ENCODE measurements around the gene RNF150. TPM values are rescaled to one million over a fixed set of nuclear protein-coding genes. Genes with fewer than 3 reads are reported as not detected.

The RNF150 gene
- total and polyA plus RNA-seq, 2 experiments from 2014 or later: 4.2 to 9.2 TPM

DNA sequence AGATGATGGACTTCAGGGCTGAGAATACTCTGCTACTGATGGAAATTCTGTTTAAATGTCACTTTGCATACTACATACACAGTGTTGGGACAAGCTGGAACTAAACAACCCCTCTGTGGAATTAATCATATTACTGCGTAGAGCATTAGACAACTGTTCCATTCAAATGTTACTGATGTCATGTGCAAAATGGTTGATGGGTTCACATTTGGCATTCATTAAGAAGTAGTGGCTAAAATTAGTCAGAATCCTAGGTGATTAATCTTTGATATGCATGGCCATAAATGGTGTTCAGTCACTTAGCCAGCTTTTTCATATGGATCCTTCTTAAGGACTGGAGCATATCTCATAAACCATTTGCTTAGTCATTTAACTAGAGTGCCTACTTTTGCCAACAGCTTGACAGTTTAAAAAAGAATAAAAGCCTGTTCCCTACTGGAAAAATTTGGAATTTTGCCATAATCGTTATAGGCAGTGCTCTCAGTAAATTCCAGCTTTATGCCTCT, 105.2 kb downstream of the RNF150 start:
- no peaks in the 10 kb centered on the region for H4K20me1 ChIP-seq (ENCODE audit: insufficient read depth, poor library complexity, severe bottlenecking)
- H3K4me2 ChIP-seq: no peak overlapping the region
- H2AFZ ChIP-seq: no peak overlapping the region
- no peaks in the 10 kb centered on the region for H3K9me3 ChIP-seq (ENCODE audit: low read depth)
- TF ChIP-seq, protein P1, sequence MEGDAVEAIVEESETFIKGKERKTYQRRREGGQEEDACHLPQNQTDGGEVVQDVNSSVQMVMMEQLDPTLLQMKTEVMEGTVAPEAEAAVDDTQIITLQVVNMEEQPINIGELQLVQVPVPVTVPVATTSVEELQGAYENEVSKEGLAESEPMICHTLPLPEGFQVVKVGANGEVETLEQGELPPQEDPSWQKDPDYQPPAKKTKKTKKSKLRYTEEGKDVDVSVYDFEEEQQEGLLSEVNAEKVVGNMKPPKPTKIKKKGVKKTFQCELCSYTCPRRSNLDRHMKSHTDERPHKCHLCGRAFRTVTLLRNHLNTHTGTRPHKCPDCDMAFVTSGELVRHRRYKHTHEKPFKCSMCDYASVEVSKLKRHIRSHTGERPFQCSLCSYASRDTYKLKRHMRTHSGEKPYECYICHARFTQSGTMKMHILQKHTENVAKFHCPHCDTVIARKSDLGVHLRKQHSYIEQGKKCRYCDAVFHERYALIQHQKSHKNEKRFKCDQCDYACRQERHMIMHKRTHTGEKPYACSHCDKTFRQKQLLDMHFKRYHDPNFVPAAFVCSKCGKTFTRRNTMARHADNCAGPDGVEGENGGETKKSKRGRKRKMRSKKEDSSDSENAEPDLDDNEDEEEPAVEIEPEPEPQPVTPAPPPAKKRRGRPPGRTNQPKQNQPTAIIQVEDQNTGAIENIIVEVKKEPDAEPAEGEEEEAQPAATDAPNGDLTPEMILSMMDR (IDR thresholded peaks at IDR 0.05; ENCODE audit: poor library complexity): no peak
- no peak for TF ChIP-seq EZH2 (IDR thresholded peaks at IDR 0.05; ENCODE audit: borderline replicate concordance)
- TF ChIP-seq EZH2phosphoT487 (IDR thresholded peaks at IDR 0.05; ENCODE audit: low read depth, severe bottlenecking, unreplicated experiment): no peak
- H3K27me3 ChIP-seq: no peaks in the 10 kb centered on the region
- H3K4me3 ChIP-seq: no peak overlapping the region
- no peaks in the 10 kb centered on the region for H3K79me2 ChIP-seq
- no peak for DNase-seq (ENCODE audit: low spot score)
- no peaks in the 10 kb centered on the region for H3K9me2 ChIP-seq (replicated peaks; ENCODE audit: insufficient read depth)
- no peaks in the 10 kb centered on the region for H3K4me1 ChIP-seq (ENCODE audit: insufficient read depth)
- no peak overlapping the region for H3K27ac ChIP-seq
- no peaks in the 10 kb centered on the region for H3K36me3 ChIP-seq (replicated peaks; ENCODE audit: insufficient read depth, low read depth)
- 60% methylated on average over 2 of the region's 2 CpGs for WGBS (ENCODE audit: low lambda C conversion rate, missing lambda C conversion rate)

DNA sequence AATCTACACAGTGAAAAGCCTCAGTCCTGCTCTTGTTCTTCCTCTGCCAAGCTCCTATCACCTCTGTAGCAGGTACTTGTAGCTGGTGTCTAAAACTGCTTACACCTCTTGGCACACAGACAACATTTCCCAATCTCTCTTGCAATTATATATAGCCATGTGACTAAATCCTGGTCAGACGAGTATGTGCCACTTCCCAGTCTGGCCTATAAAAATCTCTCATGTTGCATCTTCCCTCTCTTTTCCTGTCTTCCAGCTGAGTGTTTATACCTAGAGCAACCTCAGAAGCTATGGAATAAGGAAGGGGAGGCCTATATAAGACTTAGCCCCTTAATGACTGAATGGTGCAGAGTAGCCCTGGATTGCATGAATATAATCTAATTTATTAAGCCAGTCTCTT, 105.8 kb downstream of the RNF150 start:
- no peak for DNase-seq (ENCODE audit: low spot score)
- H3K9me3 ChIP-seq (ENCODE audit: low read depth): no peaks in the 10 kb centered on the region
- no peaks in the 10 kb centered on the region for H3K9me2 ChIP-seq (replicated peaks; ENCODE audit: insufficient read depth)
- H3K79me2 ChIP-seq: no peaks in the 10 kb centered on the region
- TF ChIP-seq EZH2phosphoT487 (IDR thresholded peaks at IDR 0.05; ENCODE audit: low read depth, severe bottlenecking, unreplicated experiment) (no peak), EZH2 (IDR thresholded peaks at IDR 0.05; ENCODE audit: borderline replicate concordance) (no peak)
- TF ChIP-seq, protein P1 (IDR thresholded peaks at IDR 0.05; ENCODE audit: poor library complexity): no peak
- no peaks in the 10 kb centered on the region for H4K20me1 ChIP-seq (ENCODE audit: insufficient read depth, poor library complexity, severe bottlenecking)
- H3K4me2 ChIP-seq: no peak overlapping the region
- H3K27ac ChIP-seq: no peak overlapping the region
- 64% methylated on average over 1 of the region's 1 CpG for WGBS (ENCODE audit: low lambda C conversion rate, missing lambda C conversion rate)
- no peak overlapping the region for H3K4me3 ChIP-seq
- no peaks in the 10 kb centered on the region for H3K36me3 ChIP-seq (replicated peaks; ENCODE audit: insufficient read depth, low read depth)
- no peak overlapping the region for H2AFZ ChIP-seq
- no peaks in the 10 kb centered on the region for H3K27me3 ChIP-seq
- H3K4me1 ChIP-seq (ENCODE audit: insufficient read depth): no peaks in the 10 kb centered on the region

DNA sequence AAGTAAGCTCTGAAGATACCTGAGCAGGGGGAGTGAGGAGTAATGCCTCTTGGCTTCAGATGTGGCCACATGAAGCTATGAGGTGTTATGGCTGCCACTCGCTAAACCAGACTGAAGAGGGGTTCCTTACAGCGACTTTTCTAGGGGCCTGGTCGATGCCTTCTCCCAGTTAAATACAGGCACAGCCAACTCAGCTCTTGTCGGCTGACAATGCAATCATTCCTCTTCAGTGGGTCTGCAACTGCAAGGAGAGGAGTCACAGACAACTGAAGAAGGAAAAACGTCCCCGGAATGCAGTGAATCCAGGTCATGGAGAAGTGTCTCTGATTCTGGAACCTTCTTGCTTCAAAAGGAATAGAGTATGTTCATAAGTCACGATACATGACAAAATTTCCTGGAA, 106.4 kb downstream of the RNF150 start:
- Histone ChIP-seq H3K9me3 (ENCODE audit: low read depth) (no peaks in the 10 kb centered on the region), H3K9me2 (replicated peaks; ENCODE audit: insufficient read depth) (no peaks in the 10 kb centered on the region), H3K4me2 (no peak overlapping the region), H3K36me3 (replicated peaks; ENCODE audit: insufficient read depth, low read depth) (no peaks in the 10 kb centered on the region), H3K27me3 (no peaks in the 10 kb centered on the region), H3K79me2 (no peaks in the 10 kb centered on the region), H3K4me1 (ENCODE audit: insufficient read depth) (no peaks in the 10 kb centered on the region), H3K4me3 (no peak overlapping the region), H2AFZ (no peak overlapping the region), H3K27ac (no peak overlapping the region), H4K20me1 (ENCODE audit: insufficient read depth, poor library complexity, severe bottlenecking) (no peaks in the 10 kb centered on the region)
- WGBS (ENCODE audit: low lambda C conversion rate, missing lambda C conversion rate): 84% methylated on average over 7 of the region's 7 CpGs
- no peak for TF ChIP-seq EZH2 (IDR thresholded peaks at IDR 0.05; ENCODE audit: borderline replicate concordance)
- no peak for TF ChIP-seq EZH2phosphoT487 (IDR thresholded peaks at IDR 0.05; ENCODE audit: low read depth, severe bottlenecking, unreplicated experiment)
- TF ChIP-seq, protein P1 (IDR thresholded peaks at IDR 0.05; ENCODE audit: poor library complexity): no peak
- no peak for DNase-seq (ENCODE audit: low spot score)

DNA sequence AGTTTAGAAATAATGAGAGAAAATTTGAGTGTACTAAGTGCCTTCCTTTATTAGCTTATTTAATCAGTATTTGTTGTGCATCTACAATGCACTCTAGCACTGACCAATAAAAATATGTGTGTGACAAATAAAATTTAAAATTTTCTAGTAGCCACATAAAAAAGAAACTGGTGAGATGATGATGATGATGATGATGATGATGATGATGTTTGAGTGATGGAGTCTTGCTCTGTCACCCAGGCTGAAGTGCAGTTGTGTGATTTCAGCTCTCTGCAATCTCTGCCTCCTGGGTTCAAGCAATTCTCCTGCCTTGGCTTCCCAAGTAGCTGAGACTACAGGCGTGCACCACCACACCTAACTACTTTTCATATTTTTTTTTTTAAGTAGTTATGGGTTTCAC, 110.2 kb downstream of the RNF150 start:
- no peaks in the 10 kb centered on the region for H3K79me2 ChIP-seq
- WGBS (ENCODE audit: low lambda C conversion rate, missing lambda C conversion rate): 100% methylated on average over 1 of the region's 1 CpG
- peaks cover 13% of the 10 kb centered on the region for H3K4me1 ChIP-seq (ENCODE audit: insufficient read depth)
- no peak overlapping the region for H3K27ac ChIP-seq
- H3K9me3 ChIP-seq (ENCODE audit: low read depth): no peaks in the 10 kb centered on the region
- no peaks in the 10 kb centered on the region for H3K27me3 ChIP-seq
- TF ChIP-seq EZH2phosphoT487 (IDR thresholded peaks at IDR 0.05; ENCODE audit: low read depth, severe bottlenecking, unreplicated experiment) (no peak), EZH2 (IDR thresholded peaks at IDR 0.05; ENCODE audit: borderline replicate concordance) (no peak)
- TF ChIP-seq, protein P1 (IDR thresholded peaks at IDR 0.05; ENCODE audit: poor library complexity): no peak
- no peak overlapping the region for H3K4me3 ChIP-seq
- H4K20me1 ChIP-seq (ENCODE audit: insufficient read depth, poor library complexity, severe bottlenecking): no peaks in the 10 kb centered on the region
- no peaks in the 10 kb centered on the region for H3K36me3 ChIP-seq (replicated peaks; ENCODE audit: insufficient read depth, low read depth)
- H3K4me2 ChIP-seq: no peak overlapping the region
- DNase-seq (ENCODE audit: low spot score): no peak
- no peaks in the 10 kb centered on the region for H3K9me2 ChIP-seq (replicated peaks; ENCODE audit: insufficient read depth)
- H2AFZ ChIP-seq: no peak overlapping the region
